GM13977 (cell line): ENCODE results near the gene CBY3.
"Not testable (repeated sequence)": the region's sequence is repeated elsewhere in the genome, so short reads cannot be mapped to it uniquely, and the experiment has no call there.

Experiments
- DNase-seq: peaks from one replicate; pipeline ENCODE4 v3.0.0; 2012; ENCODE audit warnings: low spot score
- in situ Hi-C: fragments of 300-500 bp; cut with MboI; formaldehyde crosslinking; loops from one replicate; pipeline ENCODE4 v1.12.0; 2022; ENCODE audit warnings: low sequenced_read_pairs, low pct_unique_long_range_greater_than_20kb, mixed read lengths, inconsistent platforms; ENCODE audit not compliant: unreplicated experiment

CBY3 gene

DNA sequence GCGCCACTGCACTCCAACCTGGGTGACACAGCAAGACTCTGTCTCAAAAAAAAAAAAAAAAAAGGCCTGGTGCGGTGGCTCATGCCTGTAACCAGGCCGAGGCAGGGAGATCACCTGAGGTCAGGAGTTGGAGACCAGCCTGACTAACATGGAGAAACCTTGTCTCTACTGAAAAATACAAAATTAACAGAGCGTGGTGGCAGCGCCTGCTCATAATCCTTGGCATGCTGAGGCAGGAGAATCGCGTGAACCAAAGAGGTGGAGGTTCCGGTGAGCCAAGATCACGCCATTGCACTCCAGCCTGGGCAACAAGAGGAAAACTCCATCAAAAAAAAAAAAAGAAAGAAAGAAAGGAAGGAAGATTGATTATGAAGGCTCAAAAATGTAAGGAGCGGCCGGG lies 41.5 kb downstream of the CBY3 start:
- DNase-seq, in situ Hi-C loops: not testable (repeated sequence)

GRCh38 chr5:179634370-179635172 lies 46.3 kb downstream of the CBY3 start:
- DNase-seq, in situ Hi-C loops: not testable (repeated sequence)

DNA sequence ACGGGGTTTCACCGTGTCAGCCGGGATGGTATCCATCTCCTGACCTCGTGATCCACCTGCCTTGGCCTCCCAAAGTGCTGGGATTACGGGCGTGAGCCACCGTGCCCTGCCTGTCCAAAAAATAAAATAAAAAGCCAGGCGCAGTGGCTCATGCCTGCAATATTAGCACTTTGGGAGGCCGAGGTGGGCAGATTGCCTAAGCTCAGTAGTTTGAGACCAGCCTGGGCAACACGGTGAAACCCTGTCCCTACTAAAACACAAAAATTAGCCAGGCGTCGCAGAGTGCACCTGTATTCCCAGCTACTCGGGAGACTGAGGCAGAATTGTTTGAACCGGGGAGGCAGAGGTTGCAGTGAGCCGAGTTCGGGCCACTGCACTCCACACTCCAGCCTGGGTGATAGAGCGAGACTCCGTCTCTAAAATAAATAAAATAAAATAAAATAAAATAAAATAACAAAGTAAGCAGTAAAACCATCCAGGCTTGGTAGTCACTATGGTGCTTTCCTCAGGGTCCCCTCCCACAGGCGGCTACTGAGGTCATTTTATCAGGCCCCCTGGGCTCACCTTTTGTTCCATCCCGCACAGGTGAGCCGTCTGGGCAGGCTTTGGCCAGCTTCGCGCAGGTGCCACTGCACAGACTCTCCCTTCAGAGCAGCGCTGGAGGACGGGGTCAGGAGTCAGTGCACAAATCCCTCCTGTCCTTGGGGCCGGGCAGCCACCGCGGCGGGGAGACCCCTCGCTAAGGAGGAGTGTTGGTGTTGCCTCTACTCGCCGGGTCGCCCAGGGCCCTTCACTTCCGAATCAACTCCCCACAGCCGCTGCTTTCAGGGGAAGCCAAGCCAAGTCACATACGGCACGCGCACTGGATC lies 47.1 kb downstream of the CBY3 start:
- DNase-seq, in situ Hi-C loops: not testable (repeated sequence)
